Activated naive CD4-positive, alpha-beta T cell treated with anti-CD3 and anti-CD28 coated beads for 36 hours (primary cell): ENCODE results near the gene CTBP1. TPM values are rescaled to one million over a fixed set of nuclear protein-coding genes. Genes with fewer than 3 reads are reported as not detected.

ENCODE experiments used
- CTCF ChIA-PET: fragments of 350-600 bp; sonication (Branson Sonifier 250); formaldehyde crosslinking; loops from one replicate; lab custom pipeline; 2021; ENCODE audit warnings: antibody characterized with exemption; lab: Charles Lee
- DNase-seq: peaks from one replicate; pipeline ENCODE4 v3.0.0-alpha.2; 2020
- H3K27ac Mint-ChIP-seq: one replicate; pipeline ENCODE4 v1.8.0; 2021; ENCODE audit warnings: mild to moderate bottlenecking, mixed read lengths
- H3K27me3 Mint-ChIP-seq: one replicate; pipeline ENCODE4 v1.8.0; 2021; ENCODE audit warnings: low read depth, mixed read lengths
- H3K36me3 Mint-ChIP-seq: one replicate; pipeline ENCODE4 v1.8.0; 2021; ENCODE audit warnings: low read depth, mixed read lengths
- H3K4me1 Mint-ChIP-seq: one replicate; pipeline ENCODE4 v1.8.0; 2021; ENCODE audit warnings: low read depth, mixed read lengths
- H3K4me3 Mint-ChIP-seq: one replicate; pipeline ENCODE4 v1.8.0; 2021; ENCODE audit warnings: mild to moderate bottlenecking, moderate library complexity, mixed read lengths
- H3K9me3 Mint-ChIP-seq: one replicate; pipeline ENCODE4 v1.8.0; 2021; ENCODE audit warnings: mixed read lengths
- intact Hi-C: fragments of 100-400 bp; cut with micrococcal nuclease; formaldehyde crosslinking; loops from one replicate; pipeline ENCODE4 v1.15.1; 2023
- total RNA-seq, 2 experiments: library from RNA; stranded (reverse); gene quantifications; one replicate each; pipeline ENCODE4 v1.2.3, GENCODE V29; 2021

The CTBP1 gene
- total RNA-seq, 2 experiments from 2014 or later, result 136 to 140 TPM

DNA sequence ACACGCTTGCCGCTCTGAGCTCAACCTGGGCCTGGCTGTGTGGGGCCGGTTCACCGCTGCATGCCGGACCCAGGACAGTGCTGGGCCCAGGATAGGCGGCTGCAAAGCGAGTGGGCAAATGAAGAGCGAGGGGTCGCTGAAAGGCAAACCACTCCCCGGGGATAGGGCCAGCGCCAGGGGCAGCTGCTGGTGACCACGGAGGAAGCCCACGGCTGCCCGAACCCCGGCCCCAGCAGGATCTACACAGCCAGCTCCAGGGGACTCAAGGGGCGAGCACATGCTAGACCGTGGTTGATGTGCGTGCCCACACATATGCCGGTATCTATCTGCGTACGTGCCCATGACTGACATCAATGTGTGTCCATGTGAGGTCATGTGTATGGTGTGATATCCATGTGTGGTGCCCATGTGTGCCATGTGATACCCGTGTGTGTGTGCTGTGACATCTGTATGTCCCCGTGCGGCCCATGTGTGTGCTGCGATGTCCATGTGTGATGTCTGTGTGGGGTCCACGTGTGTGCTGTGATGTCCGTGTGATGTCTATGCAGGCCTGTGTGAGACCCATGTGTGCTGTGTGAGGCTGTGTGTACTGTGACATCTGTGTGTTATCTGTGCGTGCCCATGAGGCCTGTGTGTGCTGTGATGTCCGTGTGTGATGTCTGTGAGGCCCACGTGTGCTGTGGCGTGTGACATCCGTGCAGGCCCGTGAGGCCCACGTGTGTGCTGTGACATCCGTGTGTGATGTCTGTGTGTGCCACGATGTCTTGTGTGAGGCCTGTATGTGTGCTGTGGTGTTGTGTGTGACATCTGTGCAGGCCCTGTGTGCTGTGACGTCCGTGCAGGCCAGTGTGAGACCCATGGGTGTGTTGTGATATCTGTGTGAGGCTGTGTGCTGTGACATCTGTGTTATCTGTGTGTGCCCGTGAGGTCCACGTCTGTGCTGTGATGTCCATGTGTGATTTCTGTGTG, 24.8 kb downstream of the CTBP1 start:
- Mint-ChIP-seq H3K27me3 (no peaks in the 10 kb centered on the region), H3K4me3 (no peak overlapping the region)

DNA sequence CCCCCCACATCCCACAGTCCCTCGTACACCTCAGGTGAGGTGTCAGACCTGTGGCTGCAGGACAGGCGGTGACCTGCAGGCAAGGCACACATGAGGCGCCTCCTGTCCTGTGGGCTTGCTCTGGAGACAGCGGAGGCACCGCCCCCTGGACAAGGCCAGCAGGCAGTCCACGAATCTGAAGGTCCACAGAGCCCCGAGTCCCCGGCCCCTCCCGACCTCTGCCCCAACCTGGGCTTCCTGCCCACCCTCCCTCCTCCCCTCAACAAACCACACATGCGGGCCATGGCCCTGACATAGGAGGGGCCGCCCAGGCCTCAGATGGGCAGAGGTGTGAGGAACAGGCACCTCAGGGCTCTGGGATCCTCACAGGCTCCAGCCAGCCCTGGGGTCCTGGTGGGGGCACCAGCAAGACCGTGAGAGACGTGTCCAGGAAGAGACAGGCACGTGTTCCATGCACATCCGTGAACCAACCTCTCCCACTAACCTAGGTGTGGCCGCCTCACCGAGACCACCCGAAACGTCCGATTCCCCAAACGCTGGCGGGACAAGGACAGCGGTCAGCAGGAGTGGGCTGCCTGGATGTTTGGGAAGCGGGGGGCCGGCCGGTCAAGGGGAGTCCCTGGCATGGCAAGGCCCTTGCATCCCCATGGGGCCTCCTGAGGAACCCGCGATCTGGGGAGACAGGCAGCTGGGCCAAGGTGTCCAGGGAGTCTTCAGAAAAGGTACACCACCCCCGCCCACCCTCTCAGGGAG, 25.8 kb downstream of the CTBP1 start:
- CTCF ChIA-PET, result no interaction called here
- H3K36me3 Mint-ChIP-seq, result peaks cover 37% of the 10 kb centered on the region
- no peaks in the 10 kb centered on the region for H3K9me3 Mint-ChIP-seq
- H3K4me3 Mint-ChIP-seq, result no peak overlapping the region
- peaks cover 5% of the 10 kb centered on the region for H3K4me1 Mint-ChIP-seq
- DNase-seq, result no peak
- H3K27me3 Mint-ChIP-seq, result no peaks in the 10 kb centered on the region
- H3K27ac Mint-ChIP-seq, result no peak overlapping the region
- intact Hi-C loops, result no loop called here

More for the DNA sequence above, 24.8 kb downstream of the CTBP1 start:
- Mint-ChIP-seq H3K36me3 (peaks cover 35% of the 10 kb centered on the region), H3K27ac (no peak overlapping the region), H3K4me1 (peaks cover 5% of the 10 kb centered on the region), H3K9me3 (no peaks in the 10 kb centered on the region)
- intact Hi-C loops, result no loop called here
- CTCF ChIA-PET, result no interaction called here
- DNase-seq, result no peak

- no peaks in the 10 kb centered on the region for H3K9me3 Mint-ChIP-seq
- CTCF ChIA-PET, result no interaction called here
- H3K4me1 Mint-ChIP-seq, result peaks cover 12% of the 10 kb centered on the region
- H3K4me3 Mint-ChIP-seq, result no peak overlapping the region
- H3K27ac Mint-ChIP-seq, result no peak overlapping the region
- DNase-seq, result no peak
- H3K27me3 Mint-ChIP-seq, result no peaks in the 10 kb centered on the region
- intact Hi-C loops, result no loop called here
- H3K36me3 Mint-ChIP-seq, result peaks cover 33% of the 10 kb centered on the region
Observed at GRCh38 chr4:1222036-1222789, 26.7 kb downstream of the CTBP1 start.

DNA sequence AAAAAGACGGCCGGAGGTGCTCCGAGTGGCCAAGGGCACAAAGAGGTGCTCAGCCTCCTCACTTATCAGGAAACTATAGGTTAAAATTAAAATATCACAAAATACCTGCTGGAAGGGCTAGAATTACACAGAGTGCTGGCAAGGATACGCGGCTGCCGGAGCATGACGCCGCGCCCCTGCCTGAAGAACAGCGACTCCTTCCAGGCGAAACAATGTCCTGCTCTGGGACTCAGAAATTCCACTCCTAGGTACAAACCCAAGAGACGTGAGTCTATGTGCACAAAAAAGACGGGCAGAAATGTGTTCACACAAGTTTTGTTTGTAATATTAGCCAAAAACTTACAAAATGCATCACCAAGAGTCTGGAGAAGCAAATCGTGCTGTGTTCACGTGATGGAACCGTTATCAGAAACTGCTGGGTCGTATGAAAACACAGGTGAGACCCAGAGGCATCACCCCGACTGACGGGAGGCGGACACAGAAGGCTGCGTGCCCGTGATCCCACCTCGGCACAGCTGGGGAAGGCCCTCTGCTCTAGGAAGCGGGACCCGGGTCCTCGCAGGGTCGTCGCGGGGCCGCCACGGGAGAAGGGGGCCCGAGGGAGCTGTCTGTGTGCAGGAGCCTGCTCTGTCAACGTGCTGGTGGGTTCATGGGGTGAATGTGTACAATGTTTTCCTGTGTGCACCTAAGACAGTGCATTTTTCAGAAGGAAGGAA, 27.6 kb downstream of the CTBP1 start:
- CTCF ChIA-PET, result no interaction called here
- H3K4me3 Mint-ChIP-seq, result no peak overlapping the region
- H3K9me3 Mint-ChIP-seq, result no peaks in the 10 kb centered on the region
- no peak overlapping the region for H3K27ac Mint-ChIP-seq
- H3K27me3 Mint-ChIP-seq, result no peaks in the 10 kb centered on the region
- intact Hi-C loops, result no loop called here
- no peak for DNase-seq
- peaks cover 21% of the 10 kb centered on the region for H3K4me1 Mint-ChIP-seq
- peaks cover 30% of the 10 kb centered on the region for H3K36me3 Mint-ChIP-seq

DNA sequence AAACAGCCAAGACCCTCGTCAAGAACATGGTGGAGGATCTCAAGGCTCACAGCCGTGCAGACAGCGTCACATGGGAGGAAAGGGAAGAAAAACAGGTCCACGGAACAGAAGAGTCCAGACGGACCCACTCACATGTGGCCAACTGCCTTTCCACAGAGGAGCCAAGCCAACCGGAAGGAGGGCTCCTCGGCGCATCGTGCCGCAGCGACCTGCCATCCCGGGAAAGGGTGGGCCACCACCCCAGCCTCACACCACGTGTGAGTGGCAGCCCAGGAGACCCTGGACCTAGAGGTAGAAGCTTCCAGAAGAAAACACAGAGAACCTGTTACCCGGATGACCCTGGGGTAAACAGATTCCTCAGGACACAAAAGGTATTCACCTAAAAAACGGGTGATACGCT, 28.4 kb downstream of the CTBP1 start:
- peaks cover 30% of the 10 kb centered on the region for H3K36me3 Mint-ChIP-seq
- H3K27ac Mint-ChIP-seq, result no peak overlapping the region
- intact Hi-C loops, result no loop called here
- no peaks in the 10 kb centered on the region for H3K9me3 Mint-ChIP-seq
- DNase-seq, result no peak
- H3K27me3 Mint-ChIP-seq, result no peaks in the 10 kb centered on the region
- peaks cover 21% of the 10 kb centered on the region for H3K4me1 Mint-ChIP-seq
- CTCF ChIA-PET, result interaction anchor here (1.4 kb wide), 1 partner anchor 53 kb away, joined by 10 read pairs; no protein-coding TSS in a partner anchor
- H3K4me3 Mint-ChIP-seq, result no peak overlapping the region

GRCh38 chr4:1219566-1219950, 29.4 kb downstream of the CTBP1 start:
- intact Hi-C loops, result no loop called here
- H3K4me3 Mint-ChIP-seq, result no peak overlapping the region
- peaks cover 21% of the 10 kb centered on the region for H3K4me1 Mint-ChIP-seq
- DNase-seq, result no peak
- no peak overlapping the region for H3K27ac Mint-ChIP-seq
- no peaks in the 10 kb centered on the region for H3K27me3 Mint-ChIP-seq
- H3K36me3 Mint-ChIP-seq, result peaks cover 26% of the 10 kb centered on the region
- no peaks in the 10 kb centered on the region for H3K9me3 Mint-ChIP-seq
- CTCF ChIA-PET, result interaction anchor here (1.4 kb wide), 1 partner anchor 52 kb away, joined by 10 read pairs; no protein-coding TSS in a partner anchor

DNA sequence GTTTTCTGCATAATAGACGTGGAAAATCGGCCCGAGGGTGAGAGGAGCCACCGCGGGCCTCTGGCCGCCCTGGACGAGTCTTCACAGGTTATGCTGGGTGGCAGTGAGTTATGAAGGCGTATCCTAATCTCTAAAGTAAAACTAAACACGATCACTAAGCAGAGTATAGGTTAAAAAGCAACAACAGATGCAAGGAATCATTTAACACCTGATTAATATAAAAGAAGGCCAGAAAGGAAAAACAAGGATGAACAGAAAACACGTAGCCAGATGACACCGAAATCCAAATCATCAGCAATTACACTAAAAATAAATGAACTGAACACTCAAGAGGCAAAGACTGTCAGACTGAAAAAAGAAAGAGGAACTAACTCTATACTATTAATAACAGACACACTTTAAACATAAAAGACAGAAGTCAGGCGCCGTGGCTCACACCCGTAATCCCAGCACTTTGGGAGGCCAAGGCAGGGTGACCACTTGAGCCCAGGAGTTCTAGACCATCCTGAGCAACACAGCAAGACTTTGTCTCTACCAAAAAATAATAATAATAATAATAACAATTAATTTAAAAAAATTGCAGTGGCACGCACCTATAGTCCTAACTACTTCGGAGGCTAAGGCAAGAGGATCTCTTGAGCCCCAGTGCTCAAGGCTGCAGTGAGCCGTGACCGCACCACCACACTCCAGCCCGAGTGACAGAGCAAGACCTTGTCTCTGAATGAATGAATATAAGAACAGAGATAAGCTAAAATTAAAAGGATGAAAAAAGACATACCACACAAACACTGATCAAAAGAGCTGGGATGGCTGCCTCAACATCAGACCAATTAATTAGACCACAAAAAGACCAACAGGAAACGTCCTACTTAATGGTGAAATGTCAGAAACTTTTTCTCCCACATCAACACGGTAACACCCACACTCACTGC, 30.0 kb downstream of the CTBP1 start:
- Mint-ChIP-seq H3K4me1 (peaks cover 21% of the 10 kb centered on the region), H3K4me3 (no peak overlapping the region), H3K27me3 (no peaks in the 10 kb centered on the region), H3K36me3 (peaks cover 20% of the 10 kb centered on the region), H3K27ac (no peak overlapping the region), H3K9me3 (no peaks in the 10 kb centered on the region)
- no peak for DNase-seq
- CTCF ChIA-PET, result no interaction called here
- intact Hi-C loops, result no loop called here

GRCh38 chr4:1217366-1217765, 31.6 kb downstream of the CTBP1 start:
- DNase-seq, result no peak
- Mint-ChIP-seq H3K4me3 (peak overlapping the region; percentile 34), H3K27ac (peak overlapping the region; percentile 71), H3K36me3 (peaks cover 20% of the 10 kb centered on the region), H3K4me1 (peaks cover 21% of the 10 kb centered on the region), H3K27me3 (no peaks in the 10 kb centered on the region), H3K9me3 (no peaks in the 10 kb centered on the region)
- intact Hi-C loops, result no loop called here
- CTCF ChIA-PET, result interaction anchor here (1.0 to 1.4 kb wide), 3 partner anchors 15 to 50 kb away, joined by 3 to 5 read pairs (median 4); no protein-coding TSS in a partner anchor

- Mint-ChIP-seq H3K9me3 (no peaks in the 10 kb centered on the region), H3K27ac (peak overlapping the region; percentile 71), H3K4me1 (peaks cover 21% of the 10 kb centered on the region), H3K27me3 (no peaks in the 10 kb centered on the region), H3K4me3 (peak overlapping the region; percentile 34), H3K36me3 (peaks cover 20% of the 10 kb centered on the region)
- DNase-seq, result peak; percentile 81
- intact Hi-C loops, result no loop called here
- CTCF ChIA-PET, result interaction anchor here (1.0 to 1.4 kb wide), 3 partner anchors 14 to 49 kb away, joined by 3 to 5 read pairs (median 4); no protein-coding TSS in a partner anchor
Observed at GRCh38 chr4:1216869-1217294, 32.0 kb downstream of the CTBP1 start.

DNA sequence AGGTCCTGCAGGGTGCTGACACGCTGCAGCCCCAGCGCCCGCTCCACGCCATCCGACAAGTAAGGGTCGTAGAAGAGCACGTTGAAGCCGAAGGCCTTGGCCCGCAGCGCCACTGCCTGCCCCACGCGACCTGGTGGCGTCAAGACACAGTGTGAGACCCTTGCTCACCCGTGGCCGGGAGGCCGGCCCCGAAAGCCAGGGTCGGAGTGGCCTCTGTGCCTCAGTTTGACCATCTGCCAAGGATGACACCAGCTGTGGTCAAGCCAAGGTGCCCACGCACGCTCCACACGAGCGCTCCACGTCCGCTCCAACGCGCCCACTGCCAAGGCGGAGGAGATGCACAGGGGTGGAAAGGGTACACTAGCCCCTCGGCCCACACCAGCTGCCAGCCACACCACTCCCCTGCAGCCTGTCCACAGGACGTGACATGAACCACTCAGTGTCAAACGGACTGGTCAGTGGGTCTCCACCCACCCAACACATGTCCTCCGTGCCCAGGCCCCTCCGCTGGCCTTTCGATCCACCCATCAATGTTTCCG, 32.8 kb downstream of the CTBP1 start:
- H3K9me3 Mint-ChIP-seq, result no peaks in the 10 kb centered on the region
- H3K27ac Mint-ChIP-seq, result no peak overlapping the region
- no peak for DNase-seq
- H3K4me3 Mint-ChIP-seq, result no peak overlapping the region
- intact Hi-C loops, result no loop called here
- H3K27me3 Mint-ChIP-seq, result no peaks in the 10 kb centered on the region
- H3K36me3 Mint-ChIP-seq, result peaks cover 20% of the 10 kb centered on the region
- peaks cover 21% of the 10 kb centered on the region for H3K4me1 Mint-ChIP-seq
- CTCF ChIA-PET, result interaction anchor here (0.9 to 1.0 kb wide), 2 partner anchors 28 to 49 kb away, joined by 3 read pairs; no protein-coding TSS in a partner anchor
